SK-N-SH treated with all-trans-retinoic acid at 6 μM for 48 hours (cell line): Measurements from ENCODE around the gene ANO10.

Experiments used
- ATAC-seq: fragments of 200-7000 bp; cut with Tn5 transposase; 3 replicates; pipeline ENCODE4 v1.9.1; 2020; ENCODE audit warnings: mild to moderate bottlenecking, moderate library complexity
- ARNTL ChIP-seq: fragments of 450-650 bp; formaldehyde crosslinking; IDR thresholded peaks from 2 replicates; pipeline ENCODE4 v1.5.0; 2020; ENCODE audit warnings: low read depth, mild to moderate bottlenecking, moderate library complexity, borderline replicate concordance
- BACH2 ChIP-seq: fragments of 250-450 bp; sonication (Bioruptor Pico); IDR thresholded peaks from 2 replicates; pipeline ENCODE4 v1.9.0; 2021; ENCODE audit warnings: mild to moderate bottlenecking, borderline replicate concordance
- CREB5 ChIP-seq: fragments of 250-450 bp; sonication (Bioruptor Pico); IDR thresholded peaks from 2 replicates; pipeline ENCODE4 v1.5.1; 2020; ENCODE audit warnings: low read depth, mild to moderate bottlenecking, moderate library complexity
- GLIS3 ChIP-seq: fragments of 250-450 bp; sonication (Bioruptor Pico); IDR thresholded peaks from 2 replicates; pipeline ENCODE4 v1.5.0; 2020; ENCODE audit warnings: mild to moderate bottlenecking, moderate library complexity
- ISL1 ChIP-seq: fragments of 250-450 bp; sonication (Bioruptor Pico); IDR thresholded peaks from 2 replicates; pipeline ENCODE4 v2.1.2; 2022; ENCODE audit warnings: mild to moderate bottlenecking, moderate library complexity
- OSR1 ChIP-seq: fragments of 250-450 bp; sonication (Bioruptor Pico); IDR thresholded peaks from 2 replicates; pipeline ENCODE4 v1.8.0; 2022; ENCODE audit warnings: moderate library complexity, mild to moderate bottlenecking, inconsistent platforms
- POU6F1 ChIP-seq: fragments of 250-450 bp; sonication (Bioruptor Pico); IDR thresholded peaks from 2 replicates; pipeline ENCODE4 v1.8.0; 2021; ENCODE audit warnings: low read depth, mild to moderate bottlenecking, moderate library complexity, borderline replicate concordance
- PPARA ChIP-seq: fragments of 250-450 bp; sonication (Bioruptor Pico); IDR thresholded peaks from 2 replicates; pipeline ENCODE4 v1.5.0; 2020; ENCODE audit warnings: mild to moderate bottlenecking, borderline replicate concordance
- RARB ChIP-seq: fragments of 250-450 bp; sonication (Bioruptor Pico); IDR thresholded peaks from 2 replicates; pipeline ENCODE4 v1.8.0; 2021; ENCODE audit warnings: mild to moderate bottlenecking, moderate library complexity
- TOX ChIP-seq: fragments of 250-450 bp; sonication (Bioruptor Pico); IDR thresholded peaks from 2 replicates; pipeline ENCODE4 v1.8.0; 2021; ENCODE audit warnings: mild to moderate bottlenecking, moderate library complexity, borderline replicate concordance
- ZFP3 ChIP-seq: fragments of 250-450 bp; sonication (Bioruptor Pico); IDR thresholded peaks from 2 replicates; pipeline ENCODE4 v1.5.0; 2020; ENCODE audit warnings: mild to moderate bottlenecking, moderate library complexity
- ZFP30 ChIP-seq: fragments of 450-650 bp; formaldehyde crosslinking; IDR thresholded peaks from 2 replicates; pipeline ENCODE4 v1.5.0; 2022; ENCODE audit warnings: mild to moderate bottlenecking, moderate library complexity
- ZNF70 ChIP-seq: fragments of 450-650 bp; formaldehyde crosslinking; IDR thresholded peaks from 2 replicates; pipeline ENCODE4 v1.5.0; 2020; ENCODE audit warnings: mild to moderate bottlenecking, moderate library complexity
- ZNF8 ChIP-seq: fragments of 450-650 bp; formaldehyde crosslinking; IDR thresholded peaks from 2 replicates; pipeline ENCODE4 v1.5.0; 2020; ENCODE audit warnings: mild to moderate bottlenecking, moderate library complexity
- TF ChIP-seq, protein P1 (sequence below): fragments of 250-450 bp; sonication (Bioruptor Pico); IDR thresholded peaks from 2 replicates; pipeline ENCODE4 v1.5.1; 2021; ENCODE audit warnings: mild to moderate bottlenecking, moderate library complexity
- TF ChIP-seq, protein P2 (sequence below): fragments of 250-450 bp; sonication (Bioruptor Pico); IDR thresholded peaks from 2 replicates; pipeline ENCODE4 v1.8.0; 2020; ENCODE audit warnings: mild to moderate bottlenecking, moderate library complexity, borderline replicate concordance
- TF ChIP-seq, protein P3 (sequence below): fragments of 250-450 bp; sonication (Bioruptor Pico); IDR thresholded peaks from 2 replicates; pipeline ENCODE4 v1.5.0; 2020; ENCODE audit warnings: mild to moderate bottlenecking, moderate library complexity

ANO10 gene

DNA sequence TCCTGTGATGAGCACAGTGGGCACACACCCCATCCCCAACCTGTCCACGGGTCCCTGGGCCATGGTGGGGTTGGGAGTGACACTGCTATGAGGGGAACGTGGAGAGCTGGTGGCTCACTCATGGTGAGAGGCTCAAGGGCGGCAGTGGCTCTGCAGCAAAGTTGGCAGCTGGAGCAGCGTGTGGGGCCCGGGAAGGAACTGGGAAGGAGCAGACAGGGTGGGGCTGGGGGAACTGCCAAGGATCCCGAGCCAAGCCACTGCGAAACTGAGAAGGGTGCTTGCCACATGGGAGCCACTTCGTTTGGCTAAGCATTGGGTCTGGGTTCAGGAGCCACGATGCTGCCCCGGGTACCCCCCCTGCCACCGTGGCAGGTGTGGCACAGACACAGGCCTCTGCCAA is 255.3 kb downstream of the ANO10 start:
- no peak for TF ChIP-seq BACH2 (CRISPR knock-in tag)
- TF ChIP-seq CREB5 (CRISPR knock-in tag), result no peak
- no peak for TF ChIP-seq ZNF8 (CRISPR knock-in tag)
- TF ChIP-seq, protein P1, sequence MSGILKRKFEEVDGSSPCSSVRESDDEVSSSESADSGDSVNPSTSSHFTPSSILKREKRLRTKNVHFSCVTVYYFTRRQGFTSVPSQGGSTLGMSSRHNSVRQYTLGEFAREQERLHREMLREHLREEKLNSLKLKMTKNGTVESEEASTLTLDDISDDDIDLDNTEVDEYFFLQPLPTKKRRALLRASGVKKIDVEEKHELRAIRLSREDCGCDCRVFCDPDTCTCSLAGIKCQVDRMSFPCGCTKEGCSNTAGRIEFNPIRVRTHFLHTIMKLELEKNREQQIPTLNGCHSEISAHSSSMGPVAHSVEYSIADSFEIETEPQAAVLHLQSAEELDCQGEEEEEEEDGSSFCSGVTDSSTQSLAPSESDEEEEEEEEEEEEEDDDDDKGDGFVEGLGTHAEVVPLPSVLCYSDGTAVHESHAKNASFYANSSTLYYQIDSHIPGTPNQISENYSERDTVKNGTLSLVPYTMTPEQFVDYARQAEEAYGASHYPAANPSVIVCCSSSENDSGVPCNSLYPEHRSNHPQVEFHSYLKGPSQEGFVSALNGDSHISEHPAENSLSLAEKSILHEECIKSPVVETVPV (CRISPR knock-in tag), result no peak
- no peak for TF ChIP-seq ISL1 (CRISPR knock-in tag)
- TF ChIP-seq ZFP30 (CRISPR knock-in tag), result no peak

GRCh38 chr3:43365601-43366305 is 256.1 kb downstream of the ANO10 start:
- ATAC-seq, result no peak
- TF ChIP-seq GLIS3, result no peak

More for the DNA sequence above, 255.3 kb downstream of the ANO10 start:
- no peak for ATAC-seq

- ATAC-seq, result no peak
- TF ChIP-seq, protein P2, sequence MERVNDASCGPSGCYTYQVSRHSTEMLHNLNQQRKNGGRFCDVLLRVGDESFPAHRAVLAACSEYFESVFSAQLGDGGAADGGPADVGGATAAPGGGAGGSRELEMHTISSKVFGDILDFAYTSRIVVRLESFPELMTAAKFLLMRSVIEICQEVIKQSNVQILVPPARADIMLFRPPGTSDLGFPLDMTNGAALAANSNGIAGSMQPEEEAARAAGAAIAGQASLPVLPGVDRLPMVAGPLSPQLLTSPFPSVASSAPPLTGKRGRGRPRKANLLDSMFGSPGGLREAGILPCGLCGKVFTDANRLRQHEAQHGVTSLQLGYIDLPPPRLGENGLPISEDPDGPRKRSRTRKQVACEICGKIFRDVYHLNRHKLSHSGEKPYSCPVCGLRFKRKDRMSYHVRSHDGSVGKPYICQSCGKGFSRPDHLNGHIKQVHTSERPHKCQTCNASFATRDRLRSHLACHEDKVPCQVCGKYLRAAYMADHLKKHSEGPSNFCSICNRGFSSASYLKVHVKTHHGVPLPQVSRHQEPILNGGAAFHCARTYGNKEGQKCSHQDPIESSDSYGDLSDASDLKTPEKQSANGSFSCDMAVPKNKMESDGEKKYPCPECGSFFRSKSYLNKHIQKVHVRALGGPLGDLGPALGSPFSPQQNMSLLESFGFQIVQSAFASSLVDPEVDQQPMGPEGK (CRISPR knock-in tag), result no peak
- TF ChIP-seq ARNTL (CRISPR knock-in tag) (no peak), PPARA (CRISPR knock-in tag) (no peak), GLIS3 (no peak), POU6F1 (CRISPR knock-in tag) (no peak), TOX (CRISPR knock-in tag) (no peak), ZNF8 (CRISPR knock-in tag) (no peak), ZNF70 (no peak), ISL1 (CRISPR knock-in tag) (no peak), ZFP30 (CRISPR knock-in tag) (no peak), OSR1 (CRISPR knock-in tag) (no peak), RARB (CRISPR knock-in tag) (no peak), ZFP3 (CRISPR knock-in tag) (no peak)
- TF ChIP-seq, protein P1 (CRISPR knock-in tag), result no peak
- TF ChIP-seq, protein P3, sequence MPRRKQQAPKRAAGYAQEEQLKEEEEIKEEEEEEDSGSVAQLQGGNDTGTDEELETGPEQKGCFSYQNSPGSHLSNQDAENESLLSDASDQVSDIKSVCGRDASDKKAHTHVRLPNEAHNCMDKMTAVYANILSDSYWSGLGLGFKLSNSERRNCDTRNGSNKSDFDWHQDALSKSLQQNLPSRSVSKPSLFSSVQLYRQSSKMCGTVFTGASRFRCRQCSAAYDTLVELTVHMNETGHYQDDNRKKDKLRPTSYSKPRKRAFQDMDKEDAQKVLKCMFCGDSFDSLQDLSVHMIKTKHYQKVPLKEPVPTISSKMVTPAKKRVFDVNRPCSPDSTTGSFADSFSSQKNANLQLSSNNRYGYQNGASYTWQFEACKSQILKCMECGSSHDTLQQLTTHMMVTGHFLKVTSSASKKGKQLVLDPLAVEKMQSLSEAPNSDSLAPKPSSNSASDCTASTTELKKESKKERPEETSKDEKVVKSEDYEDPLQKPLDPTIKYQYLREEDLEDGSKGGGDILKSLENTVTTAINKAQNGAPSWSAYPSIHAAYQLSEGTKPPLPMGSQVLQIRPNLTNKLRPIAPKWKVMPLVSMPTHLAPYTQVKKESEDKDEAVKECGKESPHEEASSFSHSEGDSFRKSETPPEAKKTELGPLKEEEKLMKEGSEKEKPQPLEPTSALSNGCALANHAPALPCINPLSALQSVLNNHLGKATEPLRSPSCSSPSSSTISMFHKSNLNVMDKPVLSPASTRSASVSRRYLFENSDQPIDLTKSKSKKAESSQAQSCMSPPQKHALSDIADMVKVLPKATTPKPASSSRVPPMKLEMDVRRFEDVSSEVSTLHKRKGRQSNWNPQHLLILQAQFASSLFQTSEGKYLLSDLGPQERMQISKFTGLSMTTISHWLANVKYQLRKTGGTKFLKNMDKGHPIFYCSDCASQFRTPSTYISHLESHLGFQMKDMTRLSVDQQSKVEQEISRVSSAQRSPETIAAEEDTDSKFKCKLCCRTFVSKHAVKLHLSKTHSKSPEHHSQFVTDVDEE (CRISPR knock-in tag), result no peak
These were observed 256.9 kb downstream of the ANO10 start for GRCh38 chr3:43364926-43365325.
